NCI-H2227 (cell line): ENCODE results near the gene UHRF1.
"Not testable (repeated sequence)": the region's sequence is repeated elsewhere in the genome, so short reads cannot be mapped to it uniquely, and the experiment has no call there.

Experiments used
- DNase-seq: peaks from one replicate; lab custom pipeline; 2025; ENCODE audit not compliant: unreplicated experiment; lab: John Stamatoyannopoulos, UW

UHRF1 gene

DNA sequence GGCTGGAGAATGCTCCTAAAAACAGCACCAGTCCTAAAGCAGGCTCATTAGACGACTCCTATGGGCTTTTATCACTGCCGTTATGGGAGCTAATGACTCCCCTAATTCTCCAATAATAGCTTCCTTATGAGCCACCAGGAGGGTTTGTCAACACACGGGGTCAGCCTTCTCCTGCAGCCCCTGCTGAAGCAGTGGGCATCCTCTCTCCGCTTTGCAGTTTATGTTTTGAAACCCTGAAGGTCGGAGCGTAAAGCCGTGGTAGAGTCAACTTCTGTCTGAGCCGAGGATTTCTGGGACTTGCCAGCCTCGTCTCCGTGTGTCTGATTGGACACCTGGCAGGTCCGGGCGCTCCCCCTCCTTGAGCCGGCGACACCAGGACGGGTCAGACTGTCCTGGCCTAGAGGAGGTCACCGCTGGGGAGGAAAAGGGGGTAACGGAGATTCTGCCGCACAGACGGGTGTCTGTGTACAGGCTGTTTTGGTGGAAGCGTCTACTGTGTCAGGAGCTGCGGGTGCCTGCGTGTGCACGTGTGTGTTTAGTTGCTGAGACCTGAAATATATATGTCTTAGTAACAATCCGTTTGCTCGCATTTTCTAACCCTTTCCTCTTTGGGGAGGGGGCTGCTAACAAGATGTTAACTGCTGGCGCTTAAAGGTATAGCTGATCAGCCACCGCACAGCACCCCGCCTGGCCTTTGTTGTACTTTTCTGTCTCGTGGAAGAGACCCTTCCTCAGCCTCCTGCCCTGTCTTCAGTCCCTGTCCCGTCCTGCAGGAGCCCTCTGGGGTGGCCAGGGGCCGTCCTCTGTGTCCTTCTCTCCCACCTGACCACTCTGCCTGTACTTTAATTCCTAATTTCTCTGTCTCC is 61.5 kb downstream of the UHRF1 start:
- DNase-seq = no peak

DNA sequence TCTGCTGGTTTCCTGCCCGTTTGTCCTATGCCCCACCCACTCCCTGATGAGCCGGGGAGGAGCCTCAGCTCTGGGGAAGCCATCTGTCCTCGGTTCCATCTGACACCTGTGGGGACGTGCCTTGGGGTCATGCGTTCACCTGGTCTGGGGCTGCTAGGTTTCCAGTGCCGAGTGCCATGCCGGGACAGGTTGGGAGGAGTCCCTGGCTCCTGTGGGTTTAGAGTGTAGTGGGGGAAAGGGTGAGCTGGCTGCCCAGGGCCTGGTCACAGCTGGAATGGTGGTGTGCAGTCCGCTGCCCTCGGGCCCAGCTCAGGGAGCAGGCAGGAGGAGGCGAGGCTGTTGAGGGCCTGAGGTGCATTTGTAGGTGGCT is 62.1 kb downstream of the UHRF1 start:
- DNase-seq = peak; percentile 20

DNA sequence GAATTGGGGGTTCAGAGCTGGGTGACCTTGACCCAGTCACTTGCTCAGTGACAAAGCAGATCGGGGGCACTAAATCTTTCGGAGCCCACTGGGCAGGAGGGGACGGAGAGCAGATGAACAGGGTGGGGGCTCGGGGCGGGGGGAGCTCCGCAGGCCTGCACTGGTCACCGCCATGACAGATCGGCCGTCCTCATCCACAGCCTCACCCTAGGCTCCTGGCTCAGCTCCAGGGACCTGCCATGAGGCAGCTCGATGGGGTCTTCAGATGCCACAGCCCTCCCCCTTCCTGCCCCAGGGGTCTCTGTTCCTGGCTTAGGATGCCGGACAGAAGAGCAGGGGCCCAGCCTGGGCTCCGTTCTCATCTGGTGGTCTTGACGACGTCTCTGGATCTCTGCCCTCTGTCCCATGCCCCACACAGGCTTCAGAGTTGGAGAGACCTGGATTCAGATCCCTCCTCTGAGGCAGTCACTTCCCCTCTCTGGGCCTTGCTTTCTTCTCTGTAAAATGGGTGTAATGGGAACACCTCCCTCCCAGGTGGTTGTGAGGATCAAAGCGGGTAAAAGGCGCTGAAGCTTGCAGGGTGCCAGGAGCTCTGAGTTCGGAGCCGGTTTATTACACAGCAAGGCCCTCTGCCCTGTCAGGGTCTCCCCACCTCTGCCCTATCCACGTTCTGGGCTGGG is 62.7 kb downstream of the UHRF1 start:
- DNase-seq = no peak

DNA sequence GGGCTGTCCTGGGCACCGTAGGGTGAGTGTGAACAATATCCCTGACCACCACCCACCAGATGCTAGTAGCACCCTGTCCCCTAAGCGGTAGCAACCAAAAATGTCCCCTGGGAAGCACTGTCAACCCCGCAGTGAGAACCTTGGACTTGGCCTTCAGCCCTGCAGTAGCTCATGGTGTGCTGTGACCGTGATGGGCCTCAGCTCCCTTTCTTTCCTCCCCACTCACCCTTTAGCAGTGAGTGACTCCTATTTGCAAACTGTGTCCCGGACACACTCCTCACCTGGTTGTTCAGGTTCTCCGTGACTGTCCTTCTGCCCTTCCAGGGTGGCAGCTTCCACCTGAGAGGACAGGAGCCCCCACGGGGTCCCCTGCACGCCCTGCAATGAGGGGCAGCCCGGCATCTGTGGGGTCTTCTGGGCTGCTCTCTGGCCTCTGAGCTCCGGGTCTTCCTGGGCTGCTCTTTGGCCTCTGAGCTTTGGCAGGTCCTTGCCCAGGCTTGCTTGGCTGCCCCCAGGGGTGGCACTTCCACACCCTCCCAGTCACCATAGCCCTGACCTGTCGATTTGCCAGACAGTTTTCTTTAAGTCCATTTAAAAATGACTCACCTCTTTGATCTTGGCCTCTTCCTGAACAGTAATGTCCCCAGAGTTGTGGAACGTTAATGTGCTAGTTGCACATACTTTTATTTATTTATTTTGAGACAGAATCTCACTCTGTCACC is 63.4 kb downstream of the UHRF1 start:
- no peak for DNase-seq

DNA sequence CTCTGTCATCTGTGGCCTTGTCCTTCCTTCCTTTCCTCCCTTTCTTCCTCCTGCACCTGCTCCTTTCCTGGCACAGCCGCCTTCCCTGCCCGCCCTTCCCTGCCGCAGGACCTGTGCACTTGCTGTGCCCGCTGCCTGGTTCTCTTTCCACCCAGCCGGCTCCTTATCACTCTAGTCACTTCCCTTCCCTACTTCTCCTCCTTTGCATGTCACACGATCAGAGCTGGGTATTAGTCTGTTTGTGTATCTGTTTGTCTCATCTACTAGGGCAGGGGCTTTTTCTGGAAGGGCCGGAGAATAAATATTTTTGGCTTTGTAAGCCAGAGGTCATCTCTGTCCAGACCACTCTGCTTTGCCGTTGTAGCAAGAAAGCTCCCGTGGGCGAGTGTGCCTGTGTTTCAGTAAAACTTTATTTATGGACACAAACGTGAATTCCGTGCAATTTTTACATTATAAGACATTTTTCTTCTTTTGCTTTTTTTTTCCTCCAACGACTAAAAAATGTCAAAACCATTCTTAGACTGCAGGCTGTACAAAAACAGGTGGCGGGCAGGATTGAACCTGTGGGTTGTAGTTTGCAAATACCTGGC is 65.7 kb downstream of the UHRF1 start:
- DNase-seq = no peak

DNA sequence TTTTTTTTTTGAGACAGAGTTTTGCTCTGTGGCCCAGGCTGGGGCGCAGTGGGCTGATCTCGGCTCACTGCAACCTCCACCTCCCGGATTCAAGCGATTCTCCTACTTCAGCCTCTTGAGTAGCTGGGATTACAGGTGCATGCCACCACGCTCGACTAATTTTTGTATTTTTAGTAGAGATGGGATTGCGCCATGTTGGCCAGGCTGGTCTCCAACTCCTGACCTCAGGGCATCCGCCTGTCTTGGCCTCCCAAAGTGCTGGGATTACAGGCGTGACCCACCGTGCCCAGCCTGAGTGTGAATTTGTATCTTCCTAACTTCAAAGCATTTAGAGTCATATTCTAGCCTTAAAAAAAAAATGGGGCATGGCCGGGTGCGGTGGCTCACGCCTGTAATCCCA is 66.3 kb downstream of the UHRF1 start:
- not testable (repeated sequence) for DNase-seq

DNA sequence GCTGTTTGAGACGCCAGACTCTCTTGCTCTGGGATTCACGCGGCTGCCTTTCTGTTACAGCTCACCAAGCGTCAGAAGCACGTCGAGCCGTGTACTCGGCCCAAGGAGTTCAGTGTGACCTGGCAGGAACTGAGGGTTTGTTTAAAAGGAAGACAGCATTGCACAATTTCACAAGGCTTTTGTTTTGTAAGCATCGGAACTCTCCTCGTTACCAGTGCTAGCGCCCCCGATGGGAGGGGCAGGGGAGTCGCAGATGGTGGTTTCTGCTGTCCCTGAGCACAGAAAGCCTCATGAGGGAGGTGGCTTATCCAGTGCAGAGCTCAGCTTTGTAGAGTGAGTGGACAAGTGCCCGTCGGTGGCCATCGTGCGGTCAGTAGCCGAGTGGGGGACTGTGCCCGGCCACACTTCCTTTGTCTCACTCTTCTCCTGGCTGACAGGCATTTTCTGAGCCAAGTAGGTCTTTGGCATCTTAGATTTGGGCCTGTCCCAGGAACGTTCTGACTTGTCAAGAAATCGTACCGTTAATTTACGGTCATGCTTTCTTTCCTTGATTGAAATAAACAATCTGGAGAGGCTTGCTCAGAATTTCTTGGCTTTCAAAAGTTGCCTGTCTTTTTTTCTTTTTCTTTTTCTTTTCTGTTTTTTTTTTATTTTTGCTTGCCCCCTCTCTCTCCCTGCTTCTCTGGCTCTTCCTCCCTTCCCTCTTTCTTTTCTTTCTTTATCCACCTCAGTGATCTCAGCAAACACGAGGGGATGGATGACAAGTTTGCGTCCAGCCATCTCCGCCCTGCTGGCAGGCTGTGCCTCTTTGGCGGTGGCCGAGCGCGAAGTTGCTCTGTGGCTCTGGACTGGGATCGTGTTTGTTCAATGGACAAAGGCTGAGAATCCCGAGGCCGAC is 67.3 kb downstream of the UHRF1 start:
- DNase-seq = no peak

DNA sequence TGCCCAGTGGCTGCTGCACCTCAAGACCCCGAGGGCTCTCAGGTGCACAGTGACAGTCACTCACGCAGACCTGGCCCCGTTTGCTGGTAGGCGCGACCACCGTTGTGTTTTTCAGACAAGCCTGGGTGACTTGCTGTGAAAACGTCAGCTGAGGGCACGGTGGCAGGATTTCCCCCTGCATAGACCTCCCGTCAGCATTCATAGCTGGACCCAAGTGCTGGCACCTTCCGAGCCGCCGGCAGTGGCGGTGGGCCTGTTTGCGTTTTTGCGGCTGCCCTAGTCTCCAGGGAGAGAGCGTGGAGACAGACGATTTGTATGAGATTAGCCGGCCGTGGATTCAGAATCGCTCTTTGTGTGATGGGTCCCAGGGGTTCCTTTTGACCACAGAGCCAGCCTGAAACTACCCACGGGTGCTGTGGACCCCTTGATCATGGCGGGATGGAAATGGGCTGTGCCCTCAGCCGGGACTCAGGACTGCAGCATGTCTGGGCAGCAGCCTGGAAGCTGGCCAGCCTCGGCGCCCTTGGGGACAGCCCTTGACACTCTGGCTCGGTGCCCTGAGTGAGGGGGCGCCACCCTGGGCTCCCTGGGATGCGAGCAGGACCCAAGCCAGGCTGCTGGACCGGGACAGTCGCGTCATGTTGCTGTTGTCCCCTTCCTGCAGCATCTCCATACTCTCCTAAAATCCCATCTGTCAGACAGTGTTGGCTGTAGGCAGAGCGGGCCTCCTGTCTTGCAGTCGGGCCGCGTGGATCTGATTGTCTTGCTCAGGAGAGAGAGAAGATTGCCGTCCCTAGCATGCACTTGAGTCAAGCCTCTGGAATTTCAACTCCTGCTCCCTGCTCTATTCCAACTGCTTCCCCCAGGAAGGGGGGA is 68.2 kb downstream of the UHRF1 start:
- DNase-seq = no peak

DNA sequence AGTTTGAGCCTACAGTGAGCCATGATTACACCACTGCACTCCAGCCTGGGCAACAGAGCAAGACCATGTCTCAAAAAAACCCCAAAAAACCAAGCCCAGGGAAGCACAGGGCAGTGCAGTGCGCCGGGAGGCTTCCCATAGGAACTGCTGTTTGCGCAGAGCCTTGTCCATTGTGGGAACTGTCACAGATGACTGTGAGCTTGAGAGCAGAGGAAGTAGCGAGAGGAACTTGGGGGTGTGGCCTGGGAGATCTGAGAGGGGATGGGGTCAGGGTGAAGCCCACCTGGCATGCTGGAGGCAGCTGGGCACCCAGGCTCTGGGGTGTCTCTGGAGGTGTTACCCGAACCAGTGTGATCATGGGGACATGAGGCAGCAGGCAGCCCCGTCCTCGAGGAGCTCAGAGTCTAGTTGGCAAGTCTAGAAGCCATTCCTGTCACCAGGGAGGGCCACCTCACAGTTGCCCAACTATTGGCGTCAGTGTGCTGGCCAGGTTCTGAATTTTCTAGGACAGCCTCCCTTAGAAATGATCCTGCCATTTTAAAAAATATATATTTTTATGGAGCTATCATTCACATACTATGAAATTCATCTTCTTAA is 70.0 kb downstream of the UHRF1 start:
- no peak for DNase-seq

DNA sequence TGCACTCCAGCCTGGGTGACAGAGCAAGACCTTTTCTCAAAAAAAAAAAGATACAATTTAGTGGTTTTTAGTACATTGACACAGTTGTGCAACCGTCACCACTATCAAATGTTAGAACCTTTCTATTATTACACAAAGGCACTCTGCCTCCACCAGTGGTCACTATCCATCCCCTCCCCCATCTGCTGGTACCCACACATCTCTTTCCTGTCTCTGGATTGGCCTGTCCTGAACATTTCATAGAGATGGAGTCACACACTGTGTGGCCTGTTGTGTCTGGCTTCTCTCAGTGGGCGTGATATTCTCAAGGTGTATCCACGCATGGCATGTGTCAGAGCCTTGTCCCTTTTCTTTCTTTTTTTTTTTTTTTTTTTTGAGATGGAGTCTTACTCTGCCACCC is 70.8 kb downstream of the UHRF1 start:
- no peak for DNase-seq

DNA sequence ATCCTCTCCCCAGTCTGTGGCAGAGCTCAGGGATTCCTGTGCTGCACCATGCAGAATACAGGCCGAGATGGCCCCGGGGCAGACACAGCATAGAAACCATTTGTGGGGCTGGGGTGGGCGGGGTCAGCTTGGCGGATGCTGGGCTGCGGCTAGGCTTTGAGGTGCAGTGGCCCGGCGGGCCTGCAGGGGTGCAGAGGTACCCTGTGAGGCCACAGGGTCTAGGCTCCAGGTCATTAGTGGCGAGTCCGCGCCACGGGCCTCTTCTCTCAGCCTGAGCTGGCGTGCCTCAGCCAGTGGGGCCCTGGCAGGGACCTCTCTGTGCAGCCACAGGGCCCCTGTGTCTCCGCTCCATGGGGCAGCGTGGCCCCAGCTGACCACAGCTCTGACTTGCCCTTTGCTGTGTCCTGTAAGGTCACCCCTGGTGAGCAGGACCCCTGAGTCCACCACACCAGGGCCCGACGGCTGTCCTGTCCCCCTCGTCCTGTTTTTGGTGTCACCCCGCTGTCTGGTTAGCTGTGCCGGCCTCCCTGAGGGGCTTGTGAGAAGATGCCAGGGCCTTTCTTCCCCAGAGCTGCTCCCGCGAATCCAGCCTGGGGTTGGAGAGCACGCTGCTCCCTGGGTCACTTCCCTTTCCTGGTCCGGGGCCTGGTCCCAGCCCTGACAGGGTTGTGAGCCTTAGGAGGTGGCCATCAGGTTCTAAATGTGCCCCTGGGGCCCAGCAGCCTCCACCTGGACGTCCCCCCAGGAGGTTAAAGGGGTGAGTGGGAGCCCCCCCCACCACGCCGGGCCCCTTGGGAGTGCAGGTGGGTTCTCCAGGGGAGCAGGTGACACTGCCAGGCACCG is 71.8 kb downstream of the UHRF1 start:
- DNase-seq = no peak

DNA sequence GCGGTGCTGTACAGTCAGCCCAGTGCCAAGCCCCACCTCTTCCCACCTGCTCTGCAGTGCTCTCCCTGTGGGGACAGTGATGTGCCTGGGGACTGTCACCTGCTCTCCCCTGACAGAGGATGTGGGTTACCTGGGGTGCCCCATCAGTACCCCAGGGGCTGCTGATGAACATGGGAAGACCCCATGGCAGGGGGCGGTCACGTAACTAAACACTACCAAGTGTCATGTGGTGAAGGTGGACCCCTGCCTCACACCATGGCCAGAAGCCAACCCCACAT is 72.3 kb downstream of the UHRF1 start:
- no peak for DNase-seq

DNA sequence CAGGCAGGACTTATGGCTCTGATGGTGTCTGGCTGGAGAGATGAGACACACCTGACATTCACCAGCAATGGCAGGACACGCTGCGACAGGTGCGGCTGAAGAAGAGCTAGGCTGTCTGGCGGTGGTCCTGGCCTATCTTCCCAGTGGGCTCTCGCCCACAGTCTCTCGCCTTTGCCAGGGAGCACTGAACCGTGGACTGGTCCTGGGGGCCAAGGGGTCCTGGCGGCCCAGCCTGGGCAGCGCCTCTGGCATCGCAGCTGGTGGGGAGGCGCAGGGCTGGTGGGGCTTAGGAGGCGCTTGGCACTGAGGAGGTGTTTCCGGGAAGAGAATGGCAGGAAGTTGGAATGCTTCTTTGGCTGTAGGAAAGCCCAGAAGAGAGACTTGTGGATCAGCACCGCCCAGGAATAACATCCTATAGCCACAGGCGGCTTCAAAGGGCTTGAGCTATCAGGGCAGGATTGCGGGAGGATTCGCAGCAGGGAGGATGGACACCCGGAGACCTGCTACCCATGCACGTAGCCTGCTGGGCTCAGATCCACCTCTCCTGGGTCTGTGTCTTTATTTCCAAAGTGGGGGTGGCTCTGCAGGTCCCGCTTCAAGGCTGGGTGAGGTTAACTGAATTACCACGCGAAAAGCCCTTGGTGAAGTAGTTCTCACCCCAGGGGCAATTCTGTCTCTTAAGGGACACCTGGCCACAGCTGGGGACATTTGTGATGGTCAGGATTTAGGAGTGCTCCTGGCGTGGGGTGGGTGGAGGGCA is 74.2 kb downstream of the UHRF1 start:
- DNase-seq = no peak

DNA sequence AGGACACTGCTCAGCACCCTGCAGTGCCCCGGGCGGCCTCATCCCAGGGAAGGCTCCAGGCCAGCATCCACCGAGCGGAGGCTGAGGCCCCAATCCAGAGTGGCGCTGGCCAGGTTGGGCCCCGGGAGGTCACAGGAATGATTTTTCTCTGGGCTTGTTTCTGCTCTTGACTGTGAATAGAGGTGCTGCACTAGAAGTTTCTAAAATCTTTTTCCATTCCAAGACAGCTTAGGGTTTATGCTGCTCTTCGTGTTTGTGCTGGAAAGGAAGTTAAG is 74.7 kb downstream of the UHRF1 start:
- DNase-seq = no peak

DNA sequence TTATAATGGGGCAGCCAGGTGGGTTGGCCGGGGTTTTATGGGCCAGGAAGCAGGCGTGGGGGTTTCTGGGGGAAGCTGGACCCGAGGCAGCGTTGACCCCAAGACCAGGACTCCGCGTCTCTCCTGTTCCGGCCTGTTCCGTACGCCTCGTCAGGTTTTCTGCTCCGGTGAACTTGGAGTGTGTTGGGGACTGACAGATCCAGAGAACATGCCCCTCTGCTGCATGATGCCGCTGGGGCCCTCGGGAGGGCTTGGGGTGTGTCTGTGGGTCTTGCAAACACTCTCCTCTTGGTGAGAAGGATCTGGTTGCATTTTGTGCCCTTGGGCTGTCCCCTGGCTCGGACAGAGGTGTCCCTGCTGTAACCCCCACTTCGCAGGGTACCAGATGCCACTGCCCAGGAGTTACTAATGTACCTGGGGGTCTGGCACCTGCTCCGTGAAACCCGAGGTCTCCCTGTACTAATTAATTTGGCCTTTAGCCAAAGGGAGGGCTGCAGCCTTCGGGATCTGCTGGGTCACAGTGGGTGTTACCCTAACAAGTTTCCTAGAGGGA is 75.2 kb downstream of the UHRF1 start:
- no peak for DNase-seq

DNA sequence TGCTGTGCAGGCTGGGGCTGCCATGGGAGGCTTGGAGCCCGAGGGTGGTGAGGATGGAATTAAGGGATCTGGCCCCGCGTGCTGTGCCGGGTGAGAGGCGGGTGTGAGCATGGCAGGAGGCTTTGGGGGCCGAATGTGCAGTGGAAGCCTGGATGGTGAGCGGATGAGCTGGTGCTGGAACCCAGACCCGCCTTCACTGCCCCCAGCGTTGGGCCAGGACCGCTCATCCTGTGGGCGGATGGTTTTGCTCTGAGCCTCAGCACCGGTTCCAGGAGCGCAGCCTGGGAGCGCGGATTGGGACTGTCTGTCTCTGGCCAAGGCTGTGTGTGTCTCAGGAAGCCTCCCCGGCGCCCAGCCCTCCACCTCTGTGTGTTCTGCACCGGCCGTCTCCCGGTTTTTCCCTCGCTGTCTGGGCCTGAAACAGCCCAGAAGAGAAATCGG is 76.3 kb downstream of the UHRF1 start:
- no peak for DNase-seq

DNA sequence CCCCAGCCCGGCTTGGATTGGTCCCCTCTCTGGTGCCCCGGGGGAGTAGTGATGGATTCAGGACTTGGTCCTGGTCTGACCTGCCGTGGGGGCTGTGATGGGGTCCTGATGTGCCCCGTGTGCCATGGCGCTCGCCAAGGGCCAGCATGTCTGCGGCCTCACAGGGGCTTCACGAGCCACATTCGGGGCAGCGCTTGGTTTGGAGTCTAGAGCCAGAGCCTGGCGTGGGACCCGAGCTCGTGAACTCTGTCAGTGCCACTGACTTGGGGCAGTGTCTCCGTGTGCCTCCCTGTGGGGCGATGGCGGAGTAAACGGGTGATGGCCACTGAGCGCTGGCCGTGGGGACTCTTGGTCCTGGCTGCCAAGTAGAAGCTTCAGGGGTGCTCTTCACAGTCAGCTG is 76.8 kb downstream of the UHRF1 start:
- DNase-seq = no peak

DNA sequence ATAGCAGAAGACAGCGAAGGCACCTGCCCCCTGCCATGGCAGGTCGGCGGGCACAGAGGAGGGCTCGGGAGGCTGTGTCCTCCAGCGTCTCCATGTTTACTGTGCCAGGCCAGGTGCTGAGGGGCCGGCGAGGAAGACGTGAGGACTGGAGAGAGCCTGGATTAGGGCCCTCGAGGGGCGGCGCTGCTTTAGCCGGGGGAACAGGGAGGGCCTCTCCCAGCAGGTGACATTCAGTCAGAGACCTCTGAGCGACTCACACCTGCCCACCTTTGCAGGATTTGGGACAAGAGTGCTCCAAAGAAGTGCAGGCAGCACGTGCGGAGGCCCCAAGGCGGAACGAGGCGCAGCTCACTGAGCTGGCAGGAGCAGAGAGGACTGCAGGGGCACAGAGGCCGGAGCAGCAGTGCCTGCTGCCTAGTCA is 77.2 kb downstream of the UHRF1 start:
- no peak for DNase-seq
